Psoas muscle (tissue), 8 donors: ENCODE data around the gene TPST1. TPM values are rescaled to one million over a fixed set of nuclear protein-coding genes. Genes with fewer than 3 reads are reported as not detected.
"Not testable (repeated sequence)": the region's sequence is repeated elsewhere in the genome, so short reads cannot be mapped to it uniquely, and the experiment has no call there.

Source experiments
- ATAC-seq, 4 donors: fragments of 200-7000 bp; cut with Tn5 transposase; one replicate each; pipeline ENCODE4 v1.9.1; 2020; ENCODE audit warnings: moderate library complexity in 3 of 4, mild to moderate bottlenecking in 2 of 4
- DNase-seq, 2 donors: peaks; one replicate each; pipeline ENCODE4 v3.0.0-alpha.2; 2020
- H3K27ac ChIP-seq: fragments of 200-600 bp; one replicate; pipeline ENCODE4 v1.8.0; 2022
- H3K27me3 ChIP-seq, 3 donors: fragments of 200-600 bp in 1 of 3; one replicate each; pipeline versions ENCODE4 v1.6.1 to v1.8.0; 2013 to 2022; ENCODE audit warnings: low read length in 2 of 3, mild to moderate bottlenecking in 2 of 3, moderate library complexity in 1 of 3; ENCODE audit not compliant: insufficient read depth in 3 of 3
- H3K36me3 ChIP-seq, 2 donors: fragments of 200-600 bp in 1 of 2; one replicate each; pipeline versions ENCODE4 v1.6.1 to v1.8.0; 2013 to 2022; ENCODE audit warnings: low read depth in 1 of 2, mild to moderate bottlenecking in 1 of 2, moderate library complexity in 1 of 2; ENCODE audit not compliant: insufficient read depth in 1 of 2
- H3K4me1 ChIP-seq: fragments of 200-600 bp; one replicate; pipeline ENCODE4 v1.8.0; 2022
- H3K4me3 ChIP-seq: fragments of 200-600 bp; one replicate; pipeline ENCODE4 v1.8.0; 2022; ENCODE audit warnings: mild to moderate bottlenecking
- H3K9me3 ChIP-seq: fragments of 200-600 bp; one replicate; pipeline ENCODE4 v1.8.0; 2022
- CTCF ChIP-seq: fragments of 200-600 bp; IDR thresholded peaks from one replicate; pipeline ENCODE4 v1.8.0; 2022; ENCODE audit warnings: antibody characterized with exemption
- WGBS, 3 donors: extraction: QIAGEN DNeasy Blood & Tissue Kit; methylation state at CpG; one replicate each; pipeline versions ENCODE4 v1.1.6 to v1.1.7; 2013; 5-methylcytosine and 5-hydroxymethylcytosine counted together
- intact Hi-C, 2 donors: fragments of 100-400 bp; cut with DNase I; formaldehyde crosslinking; loops; one replicate each; pipeline versions ENCODE4 v1.11.0 to v1.14.2; 2022
- polyA plus RNA-seq, 3 donors: library from polyadenylated mRNA; stranded (reverse); fragments of 200-250 nt; gene quantifications; one replicate each; pipeline ENCODE4 v1.2.3, GENCODE V29; 2013
- total RNA-seq, 4 donors: library from RNA; stranded (reverse); fragmentation: NEBNext Ultra II Directional in 2 of 4; extraction: Animal tissue kit (Norgen Biotek cat#: 25700) in 2 of 4; gene quantifications; one replicate each; pipeline versions ENCODE4 v1.2.1 to v1.2.4, GENCODE V29; 2021 to 2023
- donor health status: healthy with polysubstance abuse.
- donor health status: DM: no; HTN: no; CAD: no; lungs with moderate emphysema.
- donor health status: Bipolar disorder and iron deficiency.
- donor health status: healthy.
- donor health status: DM: yes; HTN: yes; CAD: no.
- donor health status: DM: no; HTN: no; CAD: no.
- donor health status: DM: no; HTN: no; CAD: no.
- donor health status: DM: yes; HTN: yes; CAD: no.

TPST1 gene
- total and polyA plus RNA-seq, 7 donors: 1.8 to 4.5 (median 2.8) TPM

- H3K4me1 ChIP-seq: no peaks in the 10 kb centered on the region
- H3K36me3 ChIP-seq: no peaks in the 10 kb centered on the region
- no peak overlapping the region for H3K27ac ChIP-seq
- H3K4me3 ChIP-seq: no peak overlapping the region
- intact Hi-C loops: no loop called here
- no peak for DNase-seq
- WGBS, 3 donors: 82 to 95% (median 89%) methylated on average over 7 of the region's 7 CpGs
- H3K27me3 ChIP-seq: no peaks in the 10 kb centered on the region
- ATAC-seq: no peak
- no peaks in the 10 kb centered on the region for H3K9me3 ChIP-seq
- TF ChIP-seq CTCF: no peak
Observed at GRCh38 chr7:66371096-66371824, 166.1 kb downstream of the TPST1 start.

- H3K9me3 ChIP-seq, DNase-seq, H3K4me1 ChIP-seq, H3K27ac ChIP-seq, ATAC-seq, H3K36me3 ChIP-seq, H3K27me3 ChIP-seq, intact Hi-C loops, H3K4me3 ChIP-seq: not testable (repeated sequence)
- WGBS, 3 donors: 78 to 80% (median 80%) methylated on average over 5 of the region's 5 CpGs
Observed at GRCh38 chr7:66374141-66374840, 169.2 kb downstream of the TPST1 start.

GRCh38 chr7:66376264-66376945, 171.3 kb downstream of the TPST1 start:
- Histone ChIP-seq H3K27ac (no peak overlapping the region), H3K4me3 (no peak overlapping the region), H3K4me1 (no peaks in the 10 kb centered on the region), H3K27me3 (no peaks in the 10 kb centered on the region), H3K9me3 (no peaks in the 10 kb centered on the region), H3K36me3 (peaks cover 7 to 22% of the 10 kb centered on the region in 2 donors)
- DNase-seq (no peak), ATAC-seq (no peak)
- intact Hi-C loops: no loop called here
- WGBS, 3 donors: 96% methylated on average over 39 to 45 of the region's 45 CpGs
- no peak for TF ChIP-seq CTCF

- intact Hi-C loops: no loop called here
- H3K9me3 ChIP-seq: no peaks in the 10 kb centered on the region
- no peak for ATAC-seq
- DNase-seq: no peak
- H3K4me3 ChIP-seq: no peak overlapping the region
- H3K4me1 ChIP-seq: no peaks in the 10 kb centered on the region
- WGBS, 3 donors: 96 to 99% (median 96%) methylated on average over 27 to 32 of the region's 32 CpGs
- peaks cover 7 to 27% of the 10 kb centered on the region in 2 donors for H3K36me3 ChIP-seq
- TF ChIP-seq CTCF: no peak
- no peak overlapping the region for H3K27ac ChIP-seq
- no peaks in the 10 kb centered on the region for H3K27me3 ChIP-seq
Observed at GRCh38 chr7:66377045-66377444, 171.9 kb downstream of the TPST1 start.

- DNase-seq (no peak), ATAC-seq (no peak)
- 91 to 96% (median 94%) methylated on average over 11 of the region's 11 CpGs for WGBS, 3 donors
- Histone ChIP-seq H3K27me3 (no peaks in the 10 kb centered on the region), H3K4me1 (no peaks in the 10 kb centered on the region), H3K9me3 (no peaks in the 10 kb centered on the region), H3K27ac (no peak overlapping the region), H3K4me3 (no peak overlapping the region), H3K36me3 (peaks cover 7 to 29% of the 10 kb centered on the region in 2 donors)
- intact Hi-C loops: no loop called here
- no peak for TF ChIP-seq CTCF
Observed at GRCh38 chr7:66377714-66378113, 172.6 kb downstream of the TPST1 start.
